GM12878 (cell line): ENCODE data around the gene PLAAT5.

Source experiments
- CHD1 ChIP-seq: IDR thresholded peaks from 2 replicates; pipeline ENCODE4 v1.6.1; 2012; ENCODE audit warnings: low read depth, low read length, improper control_type of control experiment
- EP300 ChIP-seq, 2 experiments: fragments of 150-350 bp in 1 of 2; IDR thresholded peaks; 2 replicates each; pipeline ENCODE4 v1.6.1; 2011 to 2012; ENCODE audit warnings: low read depth in 2 of 2, low read length in 2 of 2, borderline replicate concordance in 1 of 2, improper control_type of control experiment in 1 of 2, inconsistent platforms in 1 of 2; ENCODE audit not compliant: control insufficient read depth in 1 of 2
- HDAC6 ChIP-seq: fragments of 200-600 bp; sonication (generic); IDR thresholded peaks from one replicate; pipeline ENCODE4 v1.8.0; 2017; ENCODE audit warnings: antibody characterized with exemption; ENCODE audit not compliant: unreplicated experiment
- POLR2A ChIP-seq: IDR thresholded peaks from 2 replicates; pipeline ENCODE4 v1.6.1; 2011; ENCODE audit warnings: low read depth, mild to moderate bottlenecking, low read length
- TF ChIP-seq, protein P1 (sequence below), 3 experiments: IDR thresholded peaks in 2 of 3; conservative IDR thresholded peaks in 1 of 3; 2 replicates each; pipeline ENCODE4 v1.5.1; 2011; ENCODE audit warnings: low read depth in 3 of 3, low read length in 3 of 3, mild to moderate bottlenecking in 3 of 3, control low read depth in 2 of 3, moderate library complexity in 2 of 3, inconsistent platforms in 1 of 3, mixed read lengths in 1 of 3; ENCODE audit not compliant: control insufficient read depth in 2 of 3, insufficient read depth in 1 of 3; ENCODE audit errors: extremely low read depth in 1 of 3

DNA sequence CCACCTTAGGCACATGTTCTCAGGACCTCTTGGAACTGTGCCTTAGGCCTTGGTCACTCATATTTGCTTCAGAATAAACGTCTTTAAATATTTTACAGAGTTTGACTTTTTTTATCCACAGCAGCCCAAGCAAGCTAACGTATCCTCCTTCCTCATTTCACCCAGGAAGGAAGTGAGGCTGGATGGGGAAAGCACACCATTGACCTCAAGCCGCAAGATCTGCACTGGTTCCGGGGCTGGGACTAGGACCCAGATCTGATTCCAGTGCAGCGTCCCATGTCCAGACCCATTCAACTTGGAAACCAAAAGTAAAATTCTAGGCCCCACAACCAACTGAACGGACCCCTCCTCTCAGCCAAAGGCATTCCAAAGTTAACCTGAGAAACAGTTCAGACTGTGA is 12.5 kb upstream of the PLAAT5 start:
- TF ChIP-seq HDAC6 (no peak), EP300 (IDR thresholded peaks at IDR 0.05; ENCODE audit: borderline replicate concordance in 1 of 2, control insufficient read depth in 1 of 2, low read depth in 2 of 2, low read length in 2 of 2) (no peak), CHD1 (no peak), POLR2A (no peak)
- TF ChIP-seq, protein P1, sequence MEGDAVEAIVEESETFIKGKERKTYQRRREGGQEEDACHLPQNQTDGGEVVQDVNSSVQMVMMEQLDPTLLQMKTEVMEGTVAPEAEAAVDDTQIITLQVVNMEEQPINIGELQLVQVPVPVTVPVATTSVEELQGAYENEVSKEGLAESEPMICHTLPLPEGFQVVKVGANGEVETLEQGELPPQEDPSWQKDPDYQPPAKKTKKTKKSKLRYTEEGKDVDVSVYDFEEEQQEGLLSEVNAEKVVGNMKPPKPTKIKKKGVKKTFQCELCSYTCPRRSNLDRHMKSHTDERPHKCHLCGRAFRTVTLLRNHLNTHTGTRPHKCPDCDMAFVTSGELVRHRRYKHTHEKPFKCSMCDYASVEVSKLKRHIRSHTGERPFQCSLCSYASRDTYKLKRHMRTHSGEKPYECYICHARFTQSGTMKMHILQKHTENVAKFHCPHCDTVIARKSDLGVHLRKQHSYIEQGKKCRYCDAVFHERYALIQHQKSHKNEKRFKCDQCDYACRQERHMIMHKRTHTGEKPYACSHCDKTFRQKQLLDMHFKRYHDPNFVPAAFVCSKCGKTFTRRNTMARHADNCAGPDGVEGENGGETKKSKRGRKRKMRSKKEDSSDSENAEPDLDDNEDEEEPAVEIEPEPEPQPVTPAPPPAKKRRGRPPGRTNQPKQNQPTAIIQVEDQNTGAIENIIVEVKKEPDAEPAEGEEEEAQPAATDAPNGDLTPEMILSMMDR (IDR thresholded peaks at IDR 0.05 in 2 of 3, conservative IDR thresholded peaks at IDR 0.05 in 1 of 3; ENCODE audit: control insufficient read depth in 2 of 3, extremely low read depth in 1 of 3, insufficient read depth in 1 of 3, low read depth in 3 of 3, low read length in 3 of 3), result no peak
